Lower lobe of right lung (tissue), 2 donors: ENCODE results near the gene SYNE2. TPM values are rescaled to one million over a fixed set of nuclear protein-coding genes. Genes with fewer than 3 reads are reported as not detected.

Experiments
- ATAC-seq, 2 donors: fragments of 200-7000 bp; cut with Tn5 transposase; one replicate each; pipeline ENCODE4 v1.9.1; 2020 to 2022; ENCODE audit warnings: mild to moderate bottlenecking in 2 of 2, moderate library complexity in 2 of 2
- DNase-seq: peaks from one replicate; pipeline ENCODE4 v3.0.0-alpha.2; 2020
- H3K27ac ChIP-seq: fragments of 200-600 bp; one replicate; pipeline ENCODE4 v1.8.0; 2022
- H3K27me3 ChIP-seq: fragments of 200-600 bp; one replicate; pipeline ENCODE4 v1.8.0; 2022; ENCODE audit warnings: low read depth
- H3K36me3 ChIP-seq: fragments of 200-600 bp; one replicate; pipeline ENCODE4 v1.8.0; 2022; ENCODE audit warnings: mild to moderate bottlenecking
- H3K4me1 ChIP-seq: fragments of 200-600 bp; one replicate; pipeline ENCODE4 v1.8.0; 2022
- H3K4me3 ChIP-seq: fragments of 200-600 bp; one replicate; pipeline ENCODE4 v1.8.0; 2022; ENCODE audit warnings: mild to moderate bottlenecking
- H3K9me3 ChIP-seq: fragments of 200-600 bp; one replicate; pipeline ENCODE4 v1.8.0; 2022
- CTCF ChIP-seq: fragments of 200-600 bp; IDR thresholded peaks from one replicate; pipeline ENCODE4 v1.8.0; 2022; ENCODE audit warnings: antibody characterized with exemption, mild to moderate bottlenecking
- intact Hi-C: fragments of 100-400 bp; cut with DNase I; formaldehyde crosslinking; loops from one replicate; pipeline ENCODE4 v1.11.0; 2022
- total RNA-seq: library from RNA; stranded (reverse); fragmentation: NEBNext Ultra II Directional; extraction: Animal tissue kit (Norgen Biotek cat#: 25700); gene quantifications from one replicate; pipeline ENCODE4 v1.2.1, GENCODE V29; 2021
- donor health status: DM: no; HTN: yes; CAD: no; lungs with severe emphysema.

Gene SYNE2
- total RNA-seq, 1 donor from 2014 or later, result 129 TPM

- intact Hi-C loops, result no loop called here
- DNase-seq, result no peak
- TF ChIP-seq CTCF, result no peak
- Histone ChIP-seq H3K36me3 (peaks cover 17% of the 10 kb centered on the region), H3K4me1 (no peaks in the 10 kb centered on the region), H3K27ac (no peak overlapping the region), H3K27me3 (no peaks in the 10 kb centered on the region), H3K9me3 (no peaks in the 10 kb centered on the region), H3K4me3 (no peak overlapping the region)
- no peak for ATAC-seq
Observed at GRCh38 chr14:63972323-63972932, 119.6 kb downstream of the SYNE2 start.

DNA sequence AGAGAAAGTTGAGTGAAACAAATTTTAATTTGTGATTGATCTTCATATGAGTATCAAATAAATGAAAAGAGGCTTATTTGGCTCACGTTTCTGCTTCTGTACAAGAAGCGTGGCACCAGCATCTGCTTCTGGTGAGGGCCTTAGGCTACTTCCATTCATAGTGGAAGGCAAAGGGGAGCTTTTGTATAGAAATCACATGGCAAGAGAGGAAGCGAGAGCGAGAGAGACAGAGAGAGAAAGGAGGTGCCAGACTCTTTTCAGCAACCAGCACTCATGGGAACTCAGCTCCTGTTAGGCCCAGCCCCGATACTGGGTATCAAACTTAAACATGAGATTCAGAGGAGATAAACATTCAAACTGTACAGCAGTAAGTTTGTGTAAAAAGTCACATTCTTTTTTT lies 121.4 kb downstream of the SYNE2 start:
- TF ChIP-seq CTCF, result no peak
- ATAC-seq (no peak), DNase-seq (no peak)
- intact Hi-C loops, result no loop called here
- Histone ChIP-seq H3K27ac (no peak overlapping the region), H3K36me3 (peaks cover 21% of the 10 kb centered on the region), H3K4me1 (no peaks in the 10 kb centered on the region), H3K27me3 (no peaks in the 10 kb centered on the region), H3K9me3 (no peaks in the 10 kb centered on the region), H3K4me3 (no peak overlapping the region)

GRCh38 chr14:63981569-63981968 lies 128.8 kb downstream of the SYNE2 start:
- Histone ChIP-seq H3K4me3 (no peak overlapping the region), H3K27me3 (no peaks in the 10 kb centered on the region), H3K9me3 (no peaks in the 10 kb centered on the region), H3K27ac (no peak overlapping the region), H3K4me1 (no peaks in the 10 kb centered on the region), H3K36me3 (peaks cover 28% of the 10 kb centered on the region)
- ATAC-seq (no peak), DNase-seq (no peak)
- TF ChIP-seq CTCF, result no peak
- intact Hi-C loops, result no loop called here

DNA sequence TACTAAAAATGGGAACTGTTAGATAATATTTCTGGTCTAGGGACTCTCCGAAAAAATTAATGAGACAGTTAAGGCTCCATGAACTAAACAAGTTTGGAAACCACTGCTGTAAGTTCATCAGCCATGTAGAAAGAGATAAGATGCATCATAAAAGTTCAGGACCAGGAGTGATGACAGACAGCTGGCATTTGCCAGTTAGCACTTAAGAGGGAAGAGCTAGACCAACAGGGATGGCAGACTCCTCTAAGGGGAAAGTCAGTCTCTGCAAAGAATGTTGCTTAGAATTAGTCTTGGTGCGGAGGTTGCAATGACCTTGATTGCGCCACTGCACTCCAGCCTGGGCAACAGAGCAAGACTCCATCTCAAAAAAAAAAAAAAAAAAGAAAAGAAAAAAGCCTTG lies 129.4 kb downstream of the SYNE2 start:
- Histone ChIP-seq H3K27me3 (no peaks in the 10 kb centered on the region), H3K9me3 (no peaks in the 10 kb centered on the region), H3K36me3 (peaks cover 29% of the 10 kb centered on the region), H3K4me3 (no peak overlapping the region), H3K27ac (no peak overlapping the region), H3K4me1 (no peaks in the 10 kb centered on the region)
- DNase-seq (no peak), ATAC-seq (no peak)
- no peak for TF ChIP-seq CTCF
- intact Hi-C loops, result no loop called here

DNA sequence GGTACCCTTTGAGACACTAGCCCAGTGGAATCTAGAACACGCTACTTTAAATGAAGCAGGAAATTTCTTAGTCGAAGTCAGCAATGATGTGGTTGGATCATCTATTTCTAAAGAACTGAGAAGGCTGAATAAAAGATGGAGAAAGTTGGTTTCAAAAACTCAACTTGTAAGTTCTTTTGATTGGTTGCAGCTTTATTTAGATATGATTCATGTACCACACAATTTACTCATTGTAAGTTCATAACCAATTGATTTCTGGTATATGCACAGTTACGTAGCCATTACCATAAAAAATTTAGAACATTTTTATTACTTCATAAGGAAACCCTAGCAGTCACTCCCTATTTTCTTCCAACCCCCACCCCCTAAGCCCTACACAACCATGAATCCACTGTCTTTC lies 129.8 kb downstream of the SYNE2 start:
- TF ChIP-seq CTCF, result no peak
- Histone ChIP-seq H3K27ac (no peak overlapping the region), H3K27me3 (no peaks in the 10 kb centered on the region), H3K4me1 (no peaks in the 10 kb centered on the region), H3K9me3 (no peaks in the 10 kb centered on the region), H3K4me3 (no peak overlapping the region), H3K36me3 (peaks cover 24% of the 10 kb centered on the region)
- ATAC-seq (no peak), DNase-seq (no peak)
- intact Hi-C loops, result no loop called here
